Renal cortical epithelial cell (primary cell): ENCODE results near the gene PRDM5. TPM values are rescaled to one million over a fixed set of nuclear protein-coding genes. Genes with fewer than 3 reads are reported as not detected.

ENCODE experiments used
- DNase-seq: peaks from one replicate; pipeline ENCODE4 v3.0.0-alpha.2; 2011; ENCODE audit warnings: low read depth
- total RNA-seq: library from RNA; depleted of rRNA; stranded (reverse); fragments of >200 nt; gene quantifications from 2 replicates; pipeline ENCODE4 v1.2.3, GENCODE V29; 2014

The PRDM5 gene
- total RNA-seq, 1 donor from 2014 or later, result 9.8 TPM

- no peak for DNase-seq
These were observed 67.1 kb downstream of the PRDM5 start for GRCh38 chr4:120855307-120856001.

GRCh38 chr4:120853161-120853935 lies 69.2 kb downstream of the PRDM5 start:
- DNase-seq, result no peak

GRCh38 chr4:120850018-120850599 lies 72.4 kb downstream of the PRDM5 start:
- DNase-seq, result no peak

GRCh38 chr4:120847019-120847582 lies 75.4 kb downstream of the PRDM5 start:
- DNase-seq, result no peak

- DNase-seq, result peak; percentile 75
These were observed 78.0 kb downstream of the PRDM5 start for GRCh38 chr4:120844528-120844921.

GRCh38 chr4:120843849-120844527 lies 78.5 kb downstream of the PRDM5 start:
- DNase-seq, result no peak

- DNase-seq, result no peak
These were observed 80.5 kb downstream of the PRDM5 start for GRCh38 chr4:120842031-120842430.

- no peak for DNase-seq
These were observed 80.9 kb downstream of the PRDM5 start for GRCh38 chr4:120841580-120841979.

GRCh38 chr4:120839974-120840751 lies 82.4 kb downstream of the PRDM5 start:
- no peak for DNase-seq

- DNase-seq, result no peak
These were observed 83.1 kb downstream of the PRDM5 start for GRCh38 chr4:120839334-120839973.

GRCh38 chr4:120838784-120839183 lies 83.7 kb downstream of the PRDM5 start:
- no peak for DNase-seq

GRCh38 chr4:120837656-120838055 lies 84.9 kb downstream of the PRDM5 start:
- no peak for DNase-seq

GRCh38 chr4:120835342-120835741 lies 87.2 kb downstream of the PRDM5 start:
- no peak for DNase-seq

GRCh38 chr4:120830204-120830603 lies 92.3 kb downstream of the PRDM5 start:
- no peak for DNase-seq

- DNase-seq, result peak; percentile 6
These were observed 93.3 kb downstream of the PRDM5 start for GRCh38 chr4:120829113-120829831.

GRCh38 chr4:120826853-120827252 lies 95.7 kb downstream of the PRDM5 start:
- no peak for DNase-seq

- no peak for DNase-seq
These were observed 96.1 kb downstream of the PRDM5 start for GRCh38 chr4:120826449-120826848.

GRCh38 chr4:120824946-120825345 lies 97.6 kb downstream of the PRDM5 start:
- DNase-seq, result no peak

GRCh38 chr4:120821977-120822376 lies 100.5 kb downstream of the PRDM5 start:
- no peak for DNase-seq

- no peak for DNase-seq
These were observed 101.5 kb downstream of the PRDM5 start for GRCh38 chr4:120821029-120821428.
